OCI-LY3 (cell line): ENCODE data around the gene IRX3.

ENCODE experiments used
- EZH2phosphoT487 ChIP-seq: fragments of 200-600 bp; shearing (Covaris generic); IDR thresholded peaks from 2 replicates; pipeline ENCODE4 v1.6.1; 2018; ENCODE audit warnings: antibody characterized with exemption, mixed run types, low read depth
- TF ChIP-seq, protein P1 (sequence below): fragments of 200-600, 300-600 bp; sonication (generic); IDR thresholded peaks from 2 replicates; pipeline ENCODE4 v1.5.1; 2014; ENCODE audit warnings: antibody characterized with exemption, low read length, low read depth

DNA sequence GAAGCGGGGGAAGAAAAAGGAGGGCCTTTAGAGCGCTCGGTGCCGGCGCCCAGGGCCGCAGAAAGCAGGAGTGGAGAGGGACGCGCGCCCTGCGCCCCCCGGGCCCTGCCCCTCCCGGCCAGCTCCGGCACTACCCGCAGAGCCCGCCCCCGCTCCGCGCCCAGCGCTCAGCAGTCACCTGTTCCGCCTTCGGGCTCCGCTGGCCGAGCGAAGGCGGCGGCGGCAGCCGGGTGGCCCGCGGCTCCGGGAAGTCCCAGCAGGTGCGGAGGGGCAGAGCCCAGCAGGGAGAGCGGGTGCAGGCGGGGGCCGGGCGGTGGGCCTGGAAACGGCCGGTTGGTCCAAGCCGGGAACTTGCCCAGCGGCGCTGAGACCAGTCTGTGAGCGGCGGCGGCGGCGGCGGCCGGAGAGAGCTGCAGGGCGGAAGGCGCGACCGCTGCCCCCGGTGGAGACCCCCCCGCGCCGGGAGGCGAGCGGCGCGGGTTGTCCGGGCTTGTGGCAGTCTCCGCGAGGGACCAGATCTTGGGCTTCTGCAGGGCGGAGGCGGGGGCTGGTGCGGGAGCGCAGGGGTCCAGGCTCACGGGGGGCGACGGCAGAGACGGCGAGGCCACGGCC lies 2.2 kb downstream of the IRX3 start:
- TF ChIP-seq, protein P1, sequence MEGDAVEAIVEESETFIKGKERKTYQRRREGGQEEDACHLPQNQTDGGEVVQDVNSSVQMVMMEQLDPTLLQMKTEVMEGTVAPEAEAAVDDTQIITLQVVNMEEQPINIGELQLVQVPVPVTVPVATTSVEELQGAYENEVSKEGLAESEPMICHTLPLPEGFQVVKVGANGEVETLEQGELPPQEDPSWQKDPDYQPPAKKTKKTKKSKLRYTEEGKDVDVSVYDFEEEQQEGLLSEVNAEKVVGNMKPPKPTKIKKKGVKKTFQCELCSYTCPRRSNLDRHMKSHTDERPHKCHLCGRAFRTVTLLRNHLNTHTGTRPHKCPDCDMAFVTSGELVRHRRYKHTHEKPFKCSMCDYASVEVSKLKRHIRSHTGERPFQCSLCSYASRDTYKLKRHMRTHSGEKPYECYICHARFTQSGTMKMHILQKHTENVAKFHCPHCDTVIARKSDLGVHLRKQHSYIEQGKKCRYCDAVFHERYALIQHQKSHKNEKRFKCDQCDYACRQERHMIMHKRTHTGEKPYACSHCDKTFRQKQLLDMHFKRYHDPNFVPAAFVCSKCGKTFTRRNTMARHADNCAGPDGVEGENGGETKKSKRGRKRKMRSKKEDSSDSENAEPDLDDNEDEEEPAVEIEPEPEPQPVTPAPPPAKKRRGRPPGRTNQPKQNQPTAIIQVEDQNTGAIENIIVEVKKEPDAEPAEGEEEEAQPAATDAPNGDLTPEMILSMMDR, result no peak
- no peak for TF ChIP-seq EZH2phosphoT487
